ENCODE results near the gene ZNF697.

Gene ZNF697

DNA sequence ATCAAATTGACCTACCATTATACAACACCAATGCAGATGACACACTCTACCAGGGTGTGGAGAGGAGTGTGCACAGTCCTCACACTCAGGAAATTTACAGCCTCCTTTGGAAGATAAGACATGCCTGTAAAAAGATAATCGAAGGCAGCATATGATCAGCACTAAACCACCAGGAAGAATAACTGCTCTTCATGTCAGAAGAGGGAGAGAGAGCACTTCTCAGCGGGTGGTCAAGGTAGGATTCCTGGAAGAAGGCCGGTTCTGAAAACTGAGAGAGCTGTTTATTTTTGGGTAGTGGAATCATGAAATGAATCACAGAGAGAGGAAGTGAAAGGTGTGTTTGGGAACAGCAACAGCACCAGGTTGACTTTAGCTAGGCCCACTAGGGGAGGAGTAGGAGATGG, 14.0 kb upstream of the ZNF697 start:
- DNase-seq (ENCODE audit: low read depth): no peak

DNA sequence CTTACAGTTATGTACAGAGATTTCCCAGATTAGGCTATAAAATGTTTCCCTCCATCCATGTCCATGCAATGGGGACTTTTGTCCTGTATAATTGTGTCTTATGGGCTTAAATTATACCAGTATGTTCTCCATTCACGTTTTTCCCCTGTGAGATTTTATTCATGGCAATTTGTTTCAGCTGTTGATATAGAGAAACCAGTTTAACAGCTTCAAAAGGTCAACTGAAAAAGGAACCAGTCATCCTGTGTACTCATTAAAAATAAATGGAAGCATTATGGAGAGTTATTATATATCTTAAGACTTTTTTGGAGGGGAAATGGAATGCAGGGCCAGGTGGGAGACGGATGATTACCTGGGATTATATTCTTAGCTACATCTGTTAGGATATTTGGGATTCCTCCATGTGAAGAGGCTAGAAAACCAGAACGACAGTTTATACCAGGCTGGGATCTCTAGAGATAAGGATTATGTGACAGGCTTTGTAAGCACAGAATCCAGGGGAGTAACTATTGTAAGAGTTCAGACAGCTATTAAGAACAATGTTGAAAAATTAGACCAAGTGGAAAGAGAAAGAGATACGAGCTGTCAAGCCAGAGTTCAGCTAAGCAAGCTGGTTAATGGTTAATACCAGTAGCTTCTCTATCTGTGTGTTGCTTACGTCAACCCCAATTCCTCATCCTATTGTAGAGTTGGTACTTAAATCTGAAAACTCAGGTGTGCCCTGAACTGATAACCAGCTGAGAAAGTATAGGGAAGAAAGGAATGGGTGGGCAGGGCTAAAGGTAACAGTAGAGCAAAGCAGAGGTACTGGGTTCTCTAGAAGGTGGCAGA, 12.4 kb upstream of the ZNF697 start:
- no peak for DNase-seq (ENCODE audit: low read depth)

DNA sequence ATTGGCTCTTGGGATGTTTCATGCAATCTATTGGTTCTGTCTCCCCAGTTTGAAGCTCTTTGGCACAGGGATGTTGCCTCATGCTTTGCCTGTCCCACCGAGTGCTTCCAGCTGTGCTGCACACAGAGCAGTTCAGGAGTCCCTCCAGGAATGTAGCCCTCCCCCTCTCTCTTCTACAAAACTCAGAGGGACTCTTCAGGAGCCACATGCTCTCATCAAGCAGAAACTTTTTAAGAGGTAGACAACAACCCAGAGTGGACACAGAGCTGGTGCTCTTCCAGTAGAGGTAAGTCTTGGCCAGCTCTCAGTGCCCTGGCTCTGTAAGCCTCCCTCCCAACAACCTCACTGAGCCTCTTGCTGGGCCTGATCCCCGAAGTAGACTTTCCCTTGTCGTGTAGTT, 11.6 kb upstream of the ZNF697 start:
- no peak for DNase-seq (ENCODE audit: low read depth)

DNA sequence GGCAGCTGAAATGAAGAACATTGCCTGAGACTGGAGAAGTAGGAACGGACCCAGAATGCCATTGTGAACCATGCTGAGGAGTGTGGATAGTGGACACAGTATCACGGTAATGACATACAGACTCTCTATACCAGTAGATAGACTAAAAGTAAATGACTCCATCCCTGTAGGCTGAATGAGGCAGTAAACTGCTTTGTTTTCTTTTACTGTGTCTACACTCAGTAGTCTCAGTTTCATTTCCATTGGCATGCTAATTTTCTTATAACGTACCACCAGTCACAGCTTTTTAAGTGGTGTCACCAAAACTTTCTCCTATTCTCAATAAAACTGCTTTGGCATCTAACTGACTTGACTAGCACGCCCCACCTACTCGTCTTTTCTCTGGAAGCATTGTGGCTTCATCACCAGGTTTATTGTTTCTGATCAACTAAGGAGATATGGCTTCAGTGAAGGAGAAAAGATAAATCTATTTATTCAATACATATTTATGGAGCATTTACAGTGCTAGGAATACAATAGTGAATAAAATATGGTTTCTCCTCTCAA, 8.4 kb upstream of the ZNF697 start:
- DNase-seq (ENCODE audit: low read depth): no peak

DNA sequence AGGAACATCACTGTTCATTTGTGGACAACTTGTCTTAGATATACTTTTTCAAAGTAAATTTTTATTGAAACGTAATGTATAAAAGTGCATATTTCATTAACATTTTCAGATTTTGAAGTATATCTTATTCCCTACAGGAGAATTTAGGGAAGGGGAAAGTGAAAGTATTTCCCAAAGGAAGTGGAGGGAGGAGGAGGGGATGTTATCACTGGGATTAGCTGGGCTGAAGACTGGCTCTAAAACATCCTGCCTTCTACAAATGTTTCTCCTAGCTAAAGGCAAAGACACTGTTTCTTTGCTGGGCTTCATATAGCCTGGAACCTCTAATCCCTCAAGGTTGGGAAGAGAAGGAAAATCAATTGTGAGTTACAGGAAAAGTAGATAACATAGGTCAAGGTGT, 7.1 kb upstream of the ZNF697 start:
- no peak for DNase-seq (ENCODE audit: low read depth)

DNA sequence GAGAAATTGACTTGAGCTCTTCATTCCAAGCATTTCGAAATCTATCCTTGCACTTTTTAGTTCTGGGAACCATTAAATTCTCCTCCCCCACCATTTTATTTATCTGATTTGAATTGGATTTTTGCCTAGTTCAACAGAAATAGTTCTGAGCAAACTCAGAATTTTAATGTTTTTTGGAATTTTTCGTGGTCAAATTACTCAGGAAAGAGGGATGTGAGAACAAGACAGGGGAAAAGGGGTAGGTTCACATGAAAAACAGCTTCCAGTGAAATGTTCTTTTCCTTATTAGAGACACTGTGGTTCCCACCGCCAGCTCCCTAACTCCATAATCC, 5.7 kb upstream of the ZNF697 start:
- DNase-seq (ENCODE audit: low read depth): no peak

DNA sequence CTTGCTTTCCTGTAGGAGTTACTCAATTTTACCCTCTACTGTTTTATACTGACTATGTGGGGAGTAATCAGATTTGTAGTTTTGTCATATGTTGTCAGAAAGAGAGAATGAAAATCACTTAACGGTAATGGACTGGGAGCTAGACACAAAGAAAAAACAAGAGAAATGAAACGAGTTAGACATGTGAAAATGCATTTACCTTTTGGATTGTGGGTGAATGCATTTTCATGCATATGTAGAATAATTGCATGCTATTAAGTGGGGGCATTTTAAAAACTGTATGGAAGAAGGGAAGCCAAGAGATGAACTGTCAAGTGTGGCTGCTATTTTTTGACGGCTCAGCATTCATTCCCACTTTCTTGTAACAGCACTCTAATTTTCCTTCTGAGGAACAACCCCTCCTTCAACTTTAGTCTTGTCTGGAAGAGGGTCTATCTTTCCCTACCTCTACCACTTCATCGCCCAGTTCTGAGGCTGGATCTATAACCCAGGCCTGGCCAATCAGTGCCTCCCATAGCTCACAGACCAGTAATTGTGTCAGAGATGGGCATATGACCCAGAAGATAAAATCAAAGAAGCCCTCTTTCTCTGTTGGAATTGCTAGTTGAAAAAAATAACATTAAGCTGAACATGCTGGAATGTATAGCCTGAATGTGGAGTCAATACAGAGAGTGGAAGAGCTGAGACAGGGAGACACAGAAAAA, 5.2 kb upstream of the ZNF697 start:
- no peak for DNase-seq (ENCODE audit: low read depth)

DNA sequence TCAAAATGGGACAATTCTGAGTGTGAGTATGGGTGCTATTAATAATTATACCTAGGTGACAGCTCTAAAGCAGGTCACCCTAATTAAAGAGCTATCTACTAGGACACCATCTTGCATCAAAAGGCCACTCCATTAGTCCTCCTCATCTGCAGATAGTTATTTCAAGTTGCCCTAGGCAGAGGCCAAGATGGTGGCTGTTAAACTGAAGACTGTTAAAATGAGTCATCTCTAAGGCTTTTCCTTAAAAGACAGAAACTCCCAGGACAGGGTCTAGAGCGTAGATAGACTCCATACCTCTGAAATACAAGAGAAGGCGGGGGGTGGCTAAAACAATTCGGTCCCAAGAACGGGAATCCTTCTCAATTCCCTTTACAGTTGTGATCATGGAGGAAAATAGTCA, 4.5 kb upstream of the ZNF697 start:
- DNase-seq (ENCODE audit: low read depth): no peak

DNA sequence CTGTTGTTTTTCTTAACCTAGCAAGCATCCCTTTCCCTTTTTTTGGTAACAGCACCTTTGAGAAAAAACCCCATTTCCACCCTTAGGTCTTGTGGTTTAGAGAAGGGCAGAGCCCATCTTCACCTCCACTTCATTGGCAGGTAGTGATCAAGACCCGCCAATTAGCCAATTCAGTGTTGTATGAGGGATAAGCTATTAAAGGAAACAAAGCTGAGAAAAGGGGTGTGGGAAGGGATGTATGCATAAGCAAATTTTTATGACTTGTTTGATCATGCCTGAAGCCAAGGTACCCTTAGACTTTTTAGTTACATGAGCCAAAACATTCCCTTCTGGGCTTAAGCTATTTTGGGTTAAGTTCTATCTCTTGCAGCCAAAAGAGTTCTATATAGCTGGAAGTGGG, 3.6 kb upstream of the ZNF697 start:
- DNase-seq (ENCODE audit: low read depth): no peak

DNA sequence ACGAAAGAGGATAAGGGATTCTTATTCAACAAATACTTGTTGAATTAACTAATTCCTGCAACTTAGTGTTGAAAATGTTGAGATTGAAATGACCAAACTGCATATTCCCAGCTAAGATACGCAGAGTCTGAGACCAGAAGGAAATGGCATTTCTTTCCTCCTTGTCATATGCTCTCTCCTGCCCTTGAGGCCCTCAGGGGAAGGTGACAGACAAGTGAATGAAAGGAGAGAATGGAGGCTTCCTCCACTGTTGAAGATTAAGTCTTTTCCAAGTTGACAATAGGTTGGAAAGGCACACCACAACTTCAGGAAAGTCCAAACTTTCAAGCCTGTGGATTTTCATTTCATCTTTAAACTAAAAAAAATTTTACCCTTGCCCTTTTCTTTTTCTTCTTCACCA, 3.1 kb upstream of the ZNF697 start:
- no peak for DNase-seq (ENCODE audit: low read depth)

DNA sequence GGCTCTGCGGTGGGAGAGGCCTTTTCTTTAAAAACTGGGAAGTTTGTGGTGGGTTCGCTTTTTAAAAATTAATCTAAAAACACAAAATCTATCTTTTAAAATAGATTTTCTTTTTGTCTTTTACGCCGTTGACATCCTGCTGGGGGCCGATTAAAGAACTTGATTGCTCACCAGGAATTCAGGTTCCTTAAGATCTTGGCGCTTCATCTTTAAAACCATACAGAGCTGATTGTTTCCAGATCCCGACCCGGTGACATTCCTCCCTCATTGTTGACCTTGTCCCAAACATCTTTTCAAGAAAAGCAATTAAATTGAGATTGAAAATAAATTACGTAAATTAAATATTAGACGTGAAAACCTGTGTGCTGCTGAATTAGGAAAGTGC, 546 bp upstream of the ZNF697 start:
- DNase-seq (ENCODE audit: low read depth): no peak

DNA sequence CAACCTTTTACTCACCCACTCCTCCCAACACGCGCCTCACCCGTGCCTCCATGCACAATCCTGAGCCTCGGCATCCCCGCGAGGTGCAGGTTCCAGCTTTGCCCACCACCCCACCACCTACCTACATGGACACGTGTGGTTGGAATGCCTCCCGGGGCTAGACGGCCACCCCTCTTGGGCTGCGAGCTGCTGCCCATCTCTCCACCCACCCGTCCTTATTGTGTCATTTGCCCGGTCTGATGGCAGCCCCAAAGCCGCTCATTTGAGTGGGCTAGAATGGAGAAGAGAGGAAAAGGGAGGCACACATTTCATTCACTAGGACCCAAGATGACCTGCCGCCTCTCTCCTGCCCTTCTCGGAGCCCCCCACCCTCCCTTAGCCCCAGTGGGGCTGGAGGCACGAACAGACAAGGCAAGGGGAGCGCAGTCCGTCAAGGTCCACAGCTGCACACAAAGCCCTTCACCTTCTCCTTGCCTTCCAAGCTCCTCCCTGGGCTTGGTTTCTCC, 785 bp downstream of the ZNF697 start:
- no peak for DNase-seq (ENCODE audit: low read depth)

DNA sequence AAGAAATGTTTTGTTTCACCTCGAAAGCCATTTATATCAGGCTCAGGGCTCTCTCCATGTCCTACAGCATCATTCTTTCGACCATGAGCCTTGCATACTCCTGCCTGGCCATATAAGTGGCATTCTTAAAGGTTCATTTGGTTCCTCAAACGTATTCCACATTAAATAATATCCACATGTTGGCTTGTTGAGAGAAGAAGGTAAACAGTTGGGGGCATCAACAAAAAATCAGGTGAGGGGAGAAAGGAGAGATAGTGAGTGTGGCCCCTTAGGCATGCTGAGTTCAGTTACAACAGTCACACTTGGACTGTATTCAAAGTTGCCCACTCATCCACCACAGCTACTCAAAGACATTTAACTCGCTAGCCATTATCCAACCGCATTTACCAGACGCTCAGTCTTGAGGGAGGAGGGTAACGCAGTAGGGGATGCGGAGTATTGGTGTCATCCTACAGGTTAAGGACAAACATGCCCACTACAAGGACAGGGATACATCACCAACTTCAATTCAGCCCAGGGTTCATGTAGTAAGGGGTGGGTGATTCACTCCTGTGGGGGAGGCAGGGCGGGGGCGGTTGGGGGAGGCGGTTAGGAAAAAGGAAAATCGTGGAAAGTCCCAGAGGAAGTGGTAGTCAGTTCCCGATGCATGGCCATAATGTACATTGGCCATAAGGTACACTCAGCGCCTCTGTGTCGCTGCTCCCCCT, 1.4 kb downstream of the ZNF697 start:
- no peak for DNase-seq (ENCODE audit: low read depth)

DNA sequence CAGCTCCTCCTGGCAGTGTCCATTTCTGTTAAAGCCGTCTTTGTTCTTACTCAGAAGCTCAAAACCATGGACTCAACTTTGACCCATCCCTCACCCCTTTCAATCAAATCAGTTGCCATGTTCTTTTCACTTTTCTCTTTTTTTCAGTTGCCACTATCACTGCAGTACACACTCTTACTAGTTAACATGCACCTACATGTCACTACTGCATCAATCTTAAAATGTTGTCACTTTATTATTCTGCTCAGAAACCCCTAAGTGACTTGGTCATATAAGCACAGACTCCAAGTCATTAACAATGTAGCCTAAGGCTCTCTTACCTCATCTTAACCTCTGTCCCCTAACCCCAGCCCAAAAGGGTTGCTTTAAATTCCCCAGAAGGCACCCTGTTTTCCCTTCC, 9.0 kb downstream of the ZNF697 start:
- DNase-seq (ENCODE audit: low read depth): no peak

DNA sequence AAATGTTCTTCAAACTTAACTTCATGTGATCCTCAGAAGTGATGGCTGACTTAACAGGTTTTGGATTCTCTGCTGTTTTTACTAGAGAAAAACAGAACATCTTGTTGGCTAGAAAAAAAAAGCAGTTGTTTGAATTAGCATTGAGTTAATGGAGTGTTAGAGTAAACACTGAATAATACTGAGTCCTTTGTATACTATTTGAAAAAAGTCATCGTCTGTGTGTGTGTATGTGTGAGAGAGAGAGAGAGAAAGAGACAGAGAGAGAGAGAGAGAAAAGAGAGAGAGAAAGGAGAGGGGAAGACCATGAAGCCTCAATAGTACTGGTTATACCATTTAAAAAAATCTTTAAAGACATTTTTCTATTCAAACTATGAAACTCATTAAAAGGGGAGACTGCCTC, 10.4 kb downstream of the ZNF697 start:
- DNase-seq (ENCODE audit: low read depth): no peak

DNA sequence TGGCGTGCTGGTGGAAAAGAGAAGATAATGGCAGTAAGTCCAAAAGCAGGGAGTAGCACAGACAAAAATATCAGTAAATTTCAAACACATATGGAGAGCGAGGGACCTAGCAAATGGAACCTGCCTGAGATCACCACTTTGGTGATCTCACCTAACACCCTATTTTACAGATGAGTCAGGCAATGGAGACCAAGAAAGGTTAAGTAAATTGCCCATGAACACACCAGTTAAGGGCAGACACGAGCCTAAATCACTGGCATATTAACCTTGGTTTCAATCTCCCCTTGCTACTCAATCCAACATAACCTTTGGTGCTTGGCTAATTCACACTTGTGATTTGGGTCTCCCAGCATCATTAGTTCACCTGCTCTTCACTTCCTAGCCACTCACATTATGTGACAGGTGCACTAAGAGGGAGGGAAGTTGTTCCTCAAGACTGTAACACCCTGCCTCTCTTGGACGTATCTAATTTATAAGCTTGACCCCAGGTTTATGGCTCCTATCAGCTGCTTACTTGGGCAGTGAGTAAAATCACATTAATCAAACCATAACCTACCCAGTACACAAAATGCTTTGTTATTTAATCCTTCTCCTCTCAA, 11.5 kb downstream of the ZNF697 start:
- no peak for DNase-seq (ENCODE audit: low read depth)

DNA sequence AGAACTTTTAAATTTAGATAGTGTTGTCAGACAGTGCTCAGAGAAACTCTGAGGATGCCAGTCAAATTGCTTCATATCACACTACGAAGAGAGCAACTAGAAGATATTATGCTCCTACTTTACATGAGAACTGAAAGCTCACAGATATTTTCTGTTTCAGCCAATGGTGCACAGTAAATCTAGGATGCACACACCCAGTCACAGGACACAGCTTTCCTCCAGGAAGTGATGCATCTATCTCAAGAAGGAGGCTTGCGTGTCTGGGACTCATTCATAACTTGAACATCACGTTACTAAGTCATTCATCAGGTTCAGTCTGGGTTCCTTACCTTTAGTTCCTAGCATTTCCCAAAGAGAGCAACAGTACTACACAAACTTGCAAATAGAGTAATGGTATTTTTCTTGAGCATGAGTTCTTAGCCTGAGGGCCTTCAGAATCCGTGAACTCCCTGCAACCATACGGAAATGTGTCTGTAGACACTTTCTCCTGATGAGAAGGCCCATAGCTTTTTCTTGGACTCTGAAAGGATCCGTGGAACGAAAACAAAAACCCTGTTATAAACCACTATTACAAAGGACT, 12.2 kb downstream of the ZNF697 start:
- DNase-seq (ENCODE audit: low read depth): no peak

DNA sequence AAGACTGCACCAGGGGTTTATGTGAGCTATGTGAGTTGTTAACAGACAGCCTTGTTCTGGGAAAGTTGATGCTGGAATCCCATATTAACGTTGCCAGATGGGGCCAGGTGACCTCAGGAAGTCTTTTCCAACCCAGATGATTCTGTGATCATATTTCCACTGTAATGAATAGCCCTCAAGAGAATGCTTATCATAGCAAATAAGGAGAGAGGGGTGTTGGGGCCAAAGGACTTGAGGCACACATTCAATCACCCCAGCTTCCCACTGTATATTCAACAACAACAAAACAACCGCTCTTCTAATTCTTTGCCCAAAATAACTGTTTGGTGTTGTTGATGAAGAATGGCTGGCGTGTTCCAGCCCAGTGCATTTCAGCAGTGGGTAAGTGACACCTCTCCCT, 14.1 kb downstream of the ZNF697 start:
- no peak for DNase-seq (ENCODE audit: low read depth)

DNA sequence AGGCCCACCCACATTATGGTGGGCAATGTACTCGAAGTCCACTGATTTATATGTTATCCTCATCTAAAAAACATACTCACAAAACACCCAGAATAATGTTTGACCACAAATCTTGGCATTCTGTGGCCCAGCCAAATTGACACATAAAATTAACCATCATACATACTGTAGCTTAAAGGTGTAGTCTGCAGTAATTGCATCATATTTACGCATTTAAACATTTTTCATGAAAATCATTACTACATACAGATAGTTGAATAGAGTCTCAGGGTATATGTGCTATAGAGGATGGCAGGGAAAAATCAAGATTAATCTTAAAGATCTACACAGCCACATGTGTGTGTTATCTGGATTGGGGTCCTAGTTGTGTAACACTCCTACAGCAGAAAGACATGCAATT, 14.5 kb downstream of the ZNF697 start:
- no peak for DNase-seq (ENCODE audit: low read depth)

DNA sequence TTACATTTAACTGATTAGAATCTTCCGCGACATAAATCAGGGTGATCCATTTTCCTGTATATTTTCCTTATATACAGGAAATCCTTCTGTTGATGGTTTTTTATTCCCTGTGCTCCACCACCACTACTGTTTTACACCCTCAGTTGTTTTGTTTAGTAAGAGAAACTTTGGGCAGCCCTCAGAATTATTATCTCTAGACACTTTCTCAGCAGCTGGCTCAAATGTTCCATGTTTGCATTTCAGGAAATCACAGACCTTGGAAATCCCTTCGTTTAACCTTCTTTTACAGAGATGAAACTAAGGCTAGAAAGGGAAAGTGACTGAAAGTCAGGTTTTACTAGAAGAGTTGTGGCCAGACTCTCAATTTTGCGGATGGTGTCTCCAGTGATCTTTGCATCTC, 15.2 kb downstream of the ZNF697 start:
- DNase-seq (ENCODE audit: low read depth): no peak

DNA sequence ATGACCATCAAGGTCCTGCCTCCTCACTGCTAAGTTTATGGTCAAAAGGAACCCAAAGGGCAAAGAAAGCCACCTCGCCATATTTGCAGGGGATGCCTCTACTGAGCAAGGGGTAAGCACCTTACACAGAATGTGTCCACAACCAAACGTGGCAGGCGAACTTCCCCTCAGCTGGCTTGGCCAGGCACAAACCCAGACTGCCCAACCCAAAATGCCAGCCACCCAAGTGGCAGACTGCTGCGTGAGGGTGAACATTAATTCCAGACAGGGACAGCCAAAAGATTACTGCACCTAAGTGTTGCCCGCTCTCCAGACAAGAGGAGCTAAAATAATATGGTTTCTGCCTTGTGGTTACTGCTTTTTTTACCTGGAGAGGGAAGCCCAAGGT, 16.0 kb downstream of the ZNF697 start:
- DNase-seq (ENCODE audit: low read depth): no peak

DNA sequence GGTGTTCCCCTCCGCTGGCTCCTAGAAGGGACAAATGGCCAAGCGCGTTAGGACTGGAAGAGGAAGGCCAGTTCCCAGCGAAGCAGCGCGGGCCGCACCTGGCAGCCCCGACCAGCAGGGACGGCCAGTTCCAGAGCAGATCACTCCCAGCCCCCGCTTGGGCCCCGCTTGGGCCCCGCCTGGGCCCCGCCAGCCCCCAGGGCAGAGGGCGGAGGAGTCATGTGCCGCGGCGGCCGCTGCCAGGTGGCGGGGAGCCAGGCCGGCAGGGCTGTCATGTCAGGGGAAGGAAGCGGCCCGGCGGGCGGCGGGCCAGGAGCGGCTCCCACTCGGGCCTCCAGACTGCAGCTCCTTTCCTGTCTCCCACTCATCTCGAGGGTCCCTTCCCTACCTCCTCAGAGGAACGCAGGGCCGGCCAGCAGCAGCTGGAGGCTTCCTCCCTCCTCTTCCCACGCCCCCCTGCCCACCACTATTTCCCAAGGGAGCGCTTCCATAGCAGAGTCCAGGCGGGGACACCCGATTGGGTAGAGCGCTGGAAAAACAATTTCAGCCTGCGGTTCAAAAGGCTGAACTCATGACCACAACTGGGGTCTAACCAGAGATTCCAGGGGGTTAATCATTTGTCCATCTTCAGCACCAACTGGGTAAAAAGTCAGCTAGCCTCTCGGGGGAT, 16.5 kb downstream of the ZNF697 start:
- DNase-seq (ENCODE audit: low read depth): no peak
